Measurements from ENCODE around the gene CDK5RAP2. TPM values are rescaled to one million over a fixed set of nuclear protein-coding genes. Genes with fewer than 3 reads are reported as not detected.

The CDK5RAP2 gene
- total and polyA plus RNA-seq, 10 of the 15 experiments (the other 5 are each of a cell fraction or from before 2014, with no cell fraction given) = 16.2 to 53.5 (median 34.5) TPM

DNA sequence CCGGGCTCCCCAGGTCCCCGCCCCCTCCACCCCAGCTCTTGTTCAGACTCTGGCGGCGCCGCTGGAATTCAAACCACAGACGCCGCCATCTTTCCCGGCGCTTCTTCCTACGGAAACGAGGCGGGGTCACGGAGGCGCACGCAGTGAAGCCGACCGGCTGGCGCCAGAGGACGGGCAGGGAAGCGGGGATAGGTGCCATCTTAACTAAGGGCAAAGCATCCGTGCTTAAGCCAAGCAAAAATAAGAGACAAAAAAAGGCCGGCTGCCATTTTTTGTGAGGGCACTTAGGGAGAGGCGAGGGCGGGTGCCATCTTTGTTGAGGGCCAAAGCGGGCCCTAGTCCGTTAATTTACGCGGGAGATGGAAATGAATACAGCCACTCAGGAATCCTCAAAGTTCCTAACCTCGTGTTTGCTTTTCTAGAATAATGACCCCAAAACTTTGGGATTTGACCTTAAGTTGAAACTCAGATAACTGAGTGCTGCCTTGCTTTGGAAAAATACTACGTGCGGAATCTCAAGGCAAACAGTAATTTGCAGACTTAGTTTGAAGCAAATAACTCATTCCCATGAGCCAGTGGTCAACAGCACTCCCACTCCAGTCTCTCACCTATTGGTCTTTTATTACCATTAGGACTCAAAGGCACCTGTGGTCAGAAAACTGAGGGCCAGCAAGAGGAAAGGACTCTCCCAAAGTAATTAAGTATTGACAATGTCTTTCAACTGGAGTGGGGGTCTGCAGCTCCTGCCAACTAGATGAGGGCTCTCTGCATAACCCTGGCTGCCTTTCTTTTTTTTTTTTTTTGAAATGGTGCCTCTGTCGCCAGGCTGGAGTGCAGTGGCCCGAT lies at the start of gene CDK5RAP2 (continued):
- TF ChIP-seq, protein P1, sequence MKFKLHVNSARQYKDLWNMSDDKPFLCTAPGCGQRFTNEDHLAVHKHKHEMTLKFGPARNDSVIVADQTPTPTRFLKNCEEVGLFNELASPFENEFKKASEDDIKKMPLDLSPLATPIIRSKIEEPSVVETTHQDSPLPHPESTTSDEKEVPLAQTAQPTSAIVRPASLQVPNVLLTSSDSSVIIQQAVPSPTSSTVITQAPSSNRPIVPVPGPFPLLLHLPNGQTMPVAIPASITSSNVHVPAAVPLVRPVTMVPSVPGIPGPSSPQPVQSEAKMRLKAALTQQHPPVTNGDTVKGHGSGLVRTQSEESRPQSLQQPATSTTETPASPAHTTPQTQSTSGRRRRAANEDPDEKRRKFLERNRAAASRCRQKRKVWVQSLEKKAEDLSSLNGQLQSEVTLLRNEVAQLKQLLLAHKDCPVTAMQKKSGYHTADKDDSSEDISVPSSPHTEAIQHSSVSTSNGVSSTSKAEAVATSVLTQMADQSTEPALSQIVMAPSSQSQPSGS (IDR thresholded peaks at IDR 0.05; ENCODE audit: low read length) = no peak
- no peak for TF ChIP-seq PAX8 (IDR thresholded peaks at IDR 0.05)
- TF ChIP-seq NFYA (IDR thresholded peaks at IDR 0.05; ENCODE audit: borderline replicate concordance, low read depth, low read length) = no peak
- TF ChIP-seq, protein P2, sequence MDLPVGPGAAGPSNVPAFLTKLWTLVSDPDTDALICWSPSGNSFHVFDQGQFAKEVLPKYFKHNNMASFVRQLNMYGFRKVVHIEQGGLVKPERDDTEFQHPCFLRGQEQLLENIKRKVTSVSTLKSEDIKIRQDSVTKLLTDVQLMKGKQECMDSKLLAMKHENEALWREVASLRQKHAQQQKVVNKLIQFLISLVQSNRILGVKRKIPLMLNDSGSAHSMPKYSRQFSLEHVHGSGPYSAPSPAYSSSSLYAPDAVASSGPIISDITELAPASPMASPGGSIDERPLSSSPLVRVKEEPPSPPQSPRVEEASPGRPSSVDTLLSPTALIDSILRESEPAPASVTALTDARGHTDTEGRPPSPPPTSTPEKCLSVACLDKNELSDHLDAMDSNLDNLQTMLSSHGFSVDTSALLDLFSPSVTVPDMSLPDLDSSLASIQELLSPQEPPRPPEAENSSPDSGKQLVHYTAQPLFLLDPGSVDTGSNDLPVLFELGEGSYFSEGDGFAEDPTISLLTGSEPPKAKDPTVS (IDR thresholded peaks at IDR 0.05; ENCODE audit: low read depth, low read length) = 0 out of 2 replicates have a peak, but pooled peaks have one; percentile 23
- TF ChIP-seq, protein P3, sequence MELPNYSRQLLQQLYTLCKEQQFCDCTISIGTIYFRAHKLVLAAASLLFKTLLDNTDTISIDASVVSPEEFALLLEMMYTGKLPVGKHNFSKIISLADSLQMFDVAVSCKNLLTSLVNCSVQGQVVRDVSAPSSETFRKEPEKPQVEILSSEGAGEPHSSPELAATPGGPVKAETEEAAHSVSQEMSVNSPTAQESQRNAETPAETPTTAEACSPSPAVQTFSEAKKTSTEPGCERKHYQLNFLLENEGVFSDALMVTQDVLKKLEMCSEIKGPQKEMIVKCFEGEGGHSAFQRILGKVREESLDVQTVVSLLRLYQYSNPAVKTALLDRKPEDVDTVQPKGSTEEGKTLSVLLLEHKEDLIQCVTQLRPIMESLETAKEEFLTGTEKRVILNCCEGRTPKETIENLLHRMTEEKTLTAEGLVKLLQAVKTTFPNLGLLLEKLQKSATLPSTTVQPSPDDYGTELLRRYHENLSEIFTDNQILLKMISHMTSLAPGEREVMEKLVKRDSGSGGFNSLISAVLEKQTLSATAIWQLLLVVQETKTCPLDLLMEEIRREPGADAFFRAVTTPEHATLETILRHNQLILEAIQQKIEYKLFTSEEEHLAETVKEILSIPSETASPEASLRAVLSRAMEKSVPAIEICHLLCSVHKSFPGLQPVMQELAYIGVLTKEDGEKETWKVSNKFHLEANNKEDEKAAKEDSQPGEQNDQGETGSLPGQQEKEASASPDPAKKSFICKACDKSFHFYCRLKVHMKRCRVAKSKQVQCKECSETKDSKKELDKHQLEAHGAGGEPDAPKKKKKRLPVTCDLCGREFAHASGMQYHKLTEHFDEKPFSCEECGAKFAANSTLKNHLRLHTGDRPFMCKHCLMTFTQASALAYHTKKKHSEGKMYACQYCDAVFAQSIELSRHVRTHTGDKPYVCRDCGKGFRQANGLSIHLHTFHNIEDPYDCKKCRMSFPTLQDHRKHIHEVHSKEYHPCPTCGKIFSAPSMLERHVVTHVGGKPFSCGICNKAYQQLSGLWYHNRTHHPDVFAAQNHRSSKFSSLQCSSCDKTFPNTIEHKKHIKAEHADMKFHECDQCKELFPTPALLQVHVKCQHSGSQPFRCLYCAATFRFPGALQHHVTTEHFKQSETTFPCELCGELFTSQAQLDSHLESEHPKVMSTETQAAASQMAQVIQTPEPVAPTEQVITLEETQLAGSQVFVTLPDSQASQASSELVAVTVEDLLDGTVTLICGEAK (IDR thresholded peaks at IDR 0.05; ENCODE audit: borderline replicate concordance) = peak; percentile 88
- peak; percentile 70 for TF ChIP-seq RUNX3 (IDR thresholded peaks at IDR 0.05; ENCODE audit: low read length)
- TF ChIP-seq HCFC1 (IDR thresholded peaks at IDR 0.05; ENCODE audit: low read length) = peak; percentile 93
- peak; percentile 60; the same call in 1 of the 2 replicates for TF ChIP-seq TAF1 (IDR thresholded peaks at IDR 0.05; ENCODE audit: borderline replicate concordance, low read depth, low read length)
- no peak for TF ChIP-seq RAD21 (IDR thresholded peaks at IDR 0.05; ENCODE audit: insufficient read depth, low read depth, low read length)
- no peak; the same call in 1 of the 2 replicates for TF ChIP-seq CBX5 (IDR thresholded peaks at IDR 0.05; ENCODE audit: low read depth)
- TF ChIP-seq TCF3 (IDR thresholded peaks at IDR 0.05; ENCODE audit: borderline replicate concordance, insufficient read depth, low read depth, low read length) = 0 out of 2 replicates have a peak, but pooled peaks have one; percentile 48
- TF ChIP-seq, protein P4, sequence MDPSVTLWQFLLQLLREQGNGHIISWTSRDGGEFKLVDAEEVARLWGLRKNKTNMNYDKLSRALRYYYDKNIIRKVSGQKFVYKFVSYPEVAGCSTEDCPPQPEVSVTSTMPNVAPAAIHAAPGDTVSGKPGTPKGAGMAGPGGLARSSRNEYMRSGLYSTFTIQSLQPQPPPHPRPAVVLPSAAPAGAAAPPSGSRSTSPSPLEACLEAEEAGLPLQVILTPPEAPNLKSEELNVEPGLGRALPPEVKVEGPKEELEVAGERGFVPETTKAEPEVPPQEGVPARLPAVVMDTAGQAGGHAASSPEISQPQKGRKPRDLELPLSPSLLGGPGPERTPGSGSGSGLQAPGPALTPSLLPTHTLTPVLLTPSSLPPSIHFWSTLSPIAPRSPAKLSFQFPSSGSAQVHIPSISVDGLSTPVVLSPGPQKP (IDR thresholded peaks at IDR 0.05; ENCODE audit: low read depth, low read length) = no peak
- no peak for TF ChIP-seq SMC3 (IDR thresholded peaks at IDR 0.05; ENCODE audit: borderline replicate concordance, low read length)
- TF ChIP-seq RAD51 (IDR thresholded peaks at IDR 0.05) = peak; percentile 57; the same call in 1 of the 2 replicates
- TF ChIP-seq MTA2 (IDR thresholded peaks at IDR 0.05; ENCODE audit: low read depth) = 0 out of 2 replicates have a peak, but pooled peaks have one; percentile 23
- TF ChIP-seq SIX5 (IDR thresholded peaks at IDR 0.05; ENCODE audit: low read depth, low read length, severe bottlenecking) = peak; percentile 90
- TF ChIP-seq SIN3A (IDR thresholded peaks at IDR 0.05; ENCODE audit: low read depth, low read length) = peak; percentile 18; the same call in 1 of the 2 replicates
- TF ChIP-seq NBN (IDR thresholded peaks at IDR 0.05) = peak; percentile 71
- TF ChIP-seq SPI1 (IDR thresholded peaks at IDR 0.05; ENCODE audit: borderline replicate concordance, insufficient read depth, low read depth, low read length) = no peak
- no peak for TF ChIP-seq MEF2B (IDR thresholded peaks at IDR 0.05; ENCODE audit: partially characterized antibody, poor library complexity, severe bottlenecking)
- TF ChIP-seq GABPA (IDR thresholded peaks at IDR 0.05; ENCODE audit: low read depth) = peak; percentile 87
- TF ChIP-seq NR2C1 (IDR thresholded peaks at IDR 0.05) = peak; percentile 96
